Nephron (organoid): ENCODE data around the gene ME3.

ENCODE experiments used
- H3K27ac Mint-ChIP-seq, 3 experiments: 2 replicates each; pipeline ENCODE4 v1.8.0; 2020; ENCODE audit warnings: mixed read lengths in 3 of 3, mild to moderate bottlenecking in 2 of 3, moderate library complexity in 1 of 3
- H3K27me3 Mint-ChIP-seq: 2 replicates; pipeline ENCODE4 v1.8.0; 2021; ENCODE audit warnings: low read depth, mild to moderate bottlenecking, moderate library complexity, mixed read lengths
- H3K36me3 Mint-ChIP-seq: 2 replicates; pipeline ENCODE4 v1.8.0; 2020; ENCODE audit warnings: low read depth, mixed read lengths
- H3K4me1 Mint-ChIP-seq: 2 replicates; pipeline ENCODE4 v1.8.0; 2020; ENCODE audit warnings: mixed read lengths
- H3K4me3 Mint-ChIP-seq, 3 experiments: 2 replicates each; pipeline ENCODE4 v1.8.0; 2020; ENCODE audit warnings: mild to moderate bottlenecking in 3 of 3, mixed read lengths in 3 of 3, moderate library complexity in 2 of 3
- H3K9me3 Mint-ChIP-seq: 2 replicates; pipeline ENCODE4 v1.8.0; 2020; ENCODE audit warnings: mixed read lengths
- TF ChIP-seq, protein P1 (sequence below), 3 experiments: fragments of 200-600 bp; sonication (generic); IDR thresholded peaks; one replicate each; pipeline ENCODE4 v1.5.0; 2021; ENCODE audit warnings: antibody characterized with exemption in 3 of 3; ENCODE audit not compliant: unreplicated experiment in 3 of 3

The ME3 gene

DNA sequence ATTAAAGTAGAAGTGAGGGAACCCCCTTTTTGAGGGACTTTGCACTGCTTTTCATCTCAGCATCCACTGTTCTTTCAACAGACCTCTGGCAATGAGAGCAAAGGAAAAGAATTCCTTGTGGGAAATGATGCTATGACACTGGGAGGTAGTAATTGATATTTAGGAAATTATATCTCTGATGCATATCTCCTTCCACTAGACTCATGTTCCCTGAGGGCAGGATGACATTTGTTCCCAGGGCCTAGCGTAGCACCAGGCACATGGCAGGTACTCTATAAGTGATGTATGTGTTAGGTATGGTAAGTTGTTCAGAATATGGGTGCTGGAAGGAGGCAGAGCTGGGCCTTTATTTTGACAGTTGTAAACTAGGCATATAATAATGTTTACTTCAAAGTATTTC, 154.9 kb downstream of the ME3 start:
- H3K36me3 Mint-ChIP-seq, result no peaks in the 10 kb centered on the region
- no peaks in the 10 kb centered on the region for H3K27me3 Mint-ChIP-seq
- no peak overlapping the region for H3K4me3 Mint-ChIP-seq
- H3K4me1 Mint-ChIP-seq, result peaks cover 42% of the 10 kb centered on the region
- no peaks in the 10 kb centered on the region for H3K9me3 Mint-ChIP-seq
- TF ChIP-seq, protein P1, sequence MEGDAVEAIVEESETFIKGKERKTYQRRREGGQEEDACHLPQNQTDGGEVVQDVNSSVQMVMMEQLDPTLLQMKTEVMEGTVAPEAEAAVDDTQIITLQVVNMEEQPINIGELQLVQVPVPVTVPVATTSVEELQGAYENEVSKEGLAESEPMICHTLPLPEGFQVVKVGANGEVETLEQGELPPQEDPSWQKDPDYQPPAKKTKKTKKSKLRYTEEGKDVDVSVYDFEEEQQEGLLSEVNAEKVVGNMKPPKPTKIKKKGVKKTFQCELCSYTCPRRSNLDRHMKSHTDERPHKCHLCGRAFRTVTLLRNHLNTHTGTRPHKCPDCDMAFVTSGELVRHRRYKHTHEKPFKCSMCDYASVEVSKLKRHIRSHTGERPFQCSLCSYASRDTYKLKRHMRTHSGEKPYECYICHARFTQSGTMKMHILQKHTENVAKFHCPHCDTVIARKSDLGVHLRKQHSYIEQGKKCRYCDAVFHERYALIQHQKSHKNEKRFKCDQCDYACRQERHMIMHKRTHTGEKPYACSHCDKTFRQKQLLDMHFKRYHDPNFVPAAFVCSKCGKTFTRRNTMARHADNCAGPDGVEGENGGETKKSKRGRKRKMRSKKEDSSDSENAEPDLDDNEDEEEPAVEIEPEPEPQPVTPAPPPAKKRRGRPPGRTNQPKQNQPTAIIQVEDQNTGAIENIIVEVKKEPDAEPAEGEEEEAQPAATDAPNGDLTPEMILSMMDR (IDR thresholded peaks at IDR 0.05; ENCODE audit: unreplicated experiment in 3 of 3), result no peak
- H3K27ac Mint-ChIP-seq, result peak overlapping the region in 2 of 3 experiments; percentile 77 to 85

DNA sequence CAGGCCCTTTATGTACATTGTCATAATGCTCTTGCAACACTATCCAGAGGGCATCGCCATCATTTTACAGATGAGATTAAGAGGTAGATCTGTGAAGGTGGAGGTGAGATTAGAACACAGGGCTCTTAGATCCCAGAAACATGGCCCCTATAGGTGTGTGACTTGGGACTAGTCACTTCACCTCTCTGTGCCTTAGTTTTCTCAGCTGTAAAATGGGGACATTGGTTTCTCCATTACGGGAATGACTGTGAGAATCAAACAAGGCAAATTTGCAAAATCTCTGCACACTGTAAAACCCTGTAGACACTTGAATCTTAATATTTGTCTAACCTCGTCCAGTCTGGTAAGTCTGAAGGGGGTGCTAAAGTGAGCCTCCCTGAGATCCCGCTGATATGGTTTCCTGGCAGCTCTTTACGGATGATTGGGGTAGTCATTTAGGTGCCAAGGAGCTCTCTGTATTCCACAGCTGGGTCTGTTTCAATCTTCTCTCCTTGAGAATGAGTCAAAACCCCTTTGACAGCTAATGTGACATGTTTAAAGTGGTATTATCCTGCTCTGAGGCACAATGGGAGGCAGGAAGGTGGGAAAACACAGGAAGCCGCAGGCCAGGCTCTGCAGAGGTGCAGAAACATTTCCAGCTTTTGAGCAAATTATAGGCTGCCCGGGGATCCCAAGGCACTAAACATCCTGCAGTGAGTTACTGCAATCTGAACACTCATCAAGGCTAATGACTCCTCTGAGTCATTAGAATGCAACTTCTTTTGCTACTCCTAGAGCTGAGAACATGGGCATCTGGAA, 156.9 kb downstream of the ME3 start:
- Mint-ChIP-seq H3K36me3 (no peaks in the 10 kb centered on the region), H3K27ac (peak overlapping the region; percentile 54 to 61 (median 58)), H3K4me1 (peaks cover 42% of the 10 kb centered on the region), H3K4me3 (no peak overlapping the region), H3K27me3 (no peaks in the 10 kb centered on the region), H3K9me3 (no peaks in the 10 kb centered on the region)
- TF ChIP-seq, protein P1 (IDR thresholded peaks at IDR 0.05; ENCODE audit: unreplicated experiment in 3 of 3), result no peak

DNA sequence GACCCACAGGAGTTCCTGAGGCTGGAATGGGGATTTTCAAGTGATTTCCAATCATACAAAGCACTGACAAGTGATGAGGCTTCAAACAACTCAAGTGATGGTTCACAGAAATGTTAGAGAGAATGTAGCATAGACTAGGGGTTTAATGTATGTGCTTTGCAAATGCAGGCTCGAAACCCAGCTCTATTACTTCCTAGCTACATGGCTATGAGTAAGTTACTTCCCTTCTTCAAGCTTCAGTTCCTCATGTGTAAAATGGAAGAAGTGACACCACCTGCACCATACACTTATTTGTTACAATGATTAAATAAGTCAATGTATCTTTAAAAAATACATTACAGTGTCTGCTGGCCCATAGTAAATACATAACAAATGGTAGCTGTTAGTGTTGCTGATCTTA, 158.0 kb downstream of the ME3 start:
- H3K27ac Mint-ChIP-seq, result peak overlapping the region in 2 of 3 experiments; percentile 39 to 54
- H3K9me3 Mint-ChIP-seq, result no peaks in the 10 kb centered on the region
- no peaks in the 10 kb centered on the region for H3K27me3 Mint-ChIP-seq
- TF ChIP-seq, protein P1 (IDR thresholded peaks at IDR 0.05; ENCODE audit: unreplicated experiment in 3 of 3), result no peak
- H3K4me1 Mint-ChIP-seq, result peaks cover 38% of the 10 kb centered on the region
- H3K4me3 Mint-ChIP-seq, result no peak overlapping the region
- no peaks in the 10 kb centered on the region for H3K36me3 Mint-ChIP-seq

DNA sequence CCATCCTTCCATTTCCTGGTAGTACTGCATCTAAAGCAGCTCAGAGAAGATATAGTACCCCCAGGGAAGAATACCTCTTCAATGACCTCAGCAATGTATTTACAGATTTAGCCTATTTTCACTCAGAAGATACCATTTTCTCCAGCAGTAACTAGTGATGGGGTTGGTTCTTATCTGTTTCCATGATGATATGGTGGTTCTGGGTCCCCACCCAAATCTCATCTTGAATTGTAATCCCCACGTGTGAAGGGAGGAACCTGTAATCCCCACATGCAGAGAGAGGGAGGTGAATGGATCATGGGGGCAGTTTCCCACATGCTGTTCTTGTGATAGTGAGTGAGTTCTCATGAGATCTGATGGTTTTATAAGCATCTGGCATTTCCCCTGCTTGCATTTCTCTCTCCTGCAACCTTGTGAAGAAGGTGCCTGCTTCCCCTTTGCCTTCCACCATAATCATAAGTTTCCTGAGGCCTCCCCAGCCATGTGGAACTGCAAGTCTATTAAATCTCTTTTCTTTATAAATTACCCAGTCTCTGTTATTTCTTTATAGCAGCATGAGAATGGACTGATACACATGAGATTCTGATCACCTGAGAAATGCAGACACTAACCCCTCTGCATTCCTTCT, 158.6 kb downstream of the ME3 start:
- H3K27me3 Mint-ChIP-seq, result no peaks in the 10 kb centered on the region
- H3K36me3 Mint-ChIP-seq, result no peaks in the 10 kb centered on the region
- no peak overlapping the region for H3K4me3 Mint-ChIP-seq
- H3K9me3 Mint-ChIP-seq, result no peaks in the 10 kb centered on the region
- H3K27ac Mint-ChIP-seq, result no peak overlapping the region
- peaks cover 32% of the 10 kb centered on the region for H3K4me1 Mint-ChIP-seq
- TF ChIP-seq, protein P1 (IDR thresholded peaks at IDR 0.05; ENCODE audit: unreplicated experiment in 3 of 3), result no peak

DNA sequence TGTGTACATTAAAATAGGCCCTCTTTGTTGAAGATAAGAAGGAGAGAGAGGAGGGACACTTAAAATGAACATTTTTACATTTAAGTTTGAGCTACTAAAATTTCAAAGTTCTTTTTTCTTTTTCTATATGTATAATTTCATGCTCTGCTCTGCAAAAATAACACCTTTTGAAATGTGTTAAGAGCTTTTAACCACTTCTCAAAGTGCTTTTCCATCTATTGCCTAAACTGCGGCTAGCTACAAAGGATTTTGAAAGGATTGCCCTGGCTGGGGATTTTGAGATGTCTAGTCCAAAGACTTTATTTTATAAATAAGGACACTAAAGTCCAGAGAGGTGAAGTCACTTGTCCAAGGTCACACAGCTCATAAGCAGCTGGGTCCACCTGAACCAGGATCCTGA, 159.3 kb downstream of the ME3 start:
- Mint-ChIP-seq H3K4me1 (peaks cover 25% of the 10 kb centered on the region), H3K36me3 (no peaks in the 10 kb centered on the region), H3K27me3 (no peaks in the 10 kb centered on the region), H3K4me3 (no peak overlapping the region), H3K27ac (no peak overlapping the region), H3K9me3 (no peaks in the 10 kb centered on the region)
- TF ChIP-seq, protein P1 (IDR thresholded peaks at IDR 0.05; ENCODE audit: unreplicated experiment in 3 of 3), result no peak
